KMS-11 (cell line): ENCODE results near the gene ZDHHC22.

Experiments used
- H2AFZ ChIP-seq: fragments of 200-600 bp; sonication (generic); 2 replicates; pipeline ENCODE4 v1.6.1; 2016; ENCODE audit warnings: antibody characterized with exemption, mixed run types, low read depth
- H3K27ac ChIP-seq: fragments of 200-600 bp; sonication (generic); 2 replicates; pipeline ENCODE4 v1.6.1; 2016; ENCODE audit warnings: mild to moderate bottlenecking, mixed run types
- H3K27me3 ChIP-seq: fragments of 200-600 bp; sonication (generic); 2 replicates; pipeline ENCODE4 v1.6.1; 2017; ENCODE audit warnings: mild to moderate bottlenecking, low read depth, mixed run types, moderate library complexity; ENCODE audit not compliant: insufficient read depth
- H3K36me3 ChIP-seq: fragments of 200-600 bp; sonication (generic); 2 replicates; pipeline ENCODE4 v1.6.1; 2017; ENCODE audit warnings: mild to moderate bottlenecking, mixed run types; ENCODE audit not compliant: insufficient read depth
- H3K4me1 ChIP-seq: fragments of 200-600 bp; sonication (generic); 2 replicates; pipeline ENCODE4 v1.6.1; 2016; ENCODE audit warnings: mild to moderate bottlenecking, low read depth, mixed run types; ENCODE audit not compliant: poor library complexity, severe bottlenecking
- H3K4me2 ChIP-seq: fragments of 200-600 bp; sonication (generic); 2 replicates; pipeline ENCODE4 v1.7.0; 2016; ENCODE audit warnings: mild to moderate bottlenecking, mixed run types
- H3K4me3 ChIP-seq: fragments of 200-600 bp; sonication (generic); IDR thresholded peaks from 2 replicates; pipeline ENCODE4 v1.6.1; 2017; ENCODE audit warnings: low read depth, low read length, mixed read lengths; ENCODE audit not compliant: insufficient read depth
- H3K79me2 ChIP-seq: fragments of 200-600 bp; sonication (generic); 2 replicates; pipeline ENCODE4 v1.6.1; 2016; ENCODE audit warnings: low read depth, mixed run types; ENCODE audit not compliant: insufficient read depth
- H3K9ac ChIP-seq: fragments of 200-600 bp; sonication (generic); 2 replicates; pipeline ENCODE4 v1.6.1; 2016; ENCODE audit warnings: mild to moderate bottlenecking, mixed run types
- H4K20me1 ChIP-seq: fragments of 200-600 bp; sonication (generic); 2 replicates; pipeline ENCODE4 v1.6.1; 2016; ENCODE audit warnings: mild to moderate bottlenecking, mixed run types; ENCODE audit not compliant: insufficient read depth
- CTCF ChIP-seq: fragments of 200-600 bp; sonication (generic); conservative IDR thresholded peaks from 2 replicates; pipeline ENCODE4 v1.6.1; 2017; ENCODE audit warnings: low read depth, mild to moderate bottlenecking, antibody characterized with exemption, low read length, moderate library complexity, mixed read lengths

The ZDHHC22 gene, protein sequence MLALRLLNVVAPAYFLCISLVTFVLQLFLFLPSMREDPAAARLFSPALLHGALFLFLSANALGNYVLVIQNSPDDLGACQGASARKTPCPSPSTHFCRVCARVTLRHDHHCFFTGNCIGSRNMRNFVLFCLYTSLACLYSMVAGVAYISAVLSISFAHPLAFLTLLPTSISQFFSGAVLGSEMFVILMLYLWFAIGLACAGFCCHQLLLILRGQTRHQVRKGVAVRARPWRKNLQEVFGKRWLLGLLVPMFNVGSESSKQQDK

GRCh38 chr14:77141214-77142004 is at the start of gene ZDHHC22:
Gene ZDHHC22 (minus strand): TSS chr14:77141791. CDS start chr14:77139738, 2,053 bp downstream.
- H4K20me1 ChIP-seq = no peaks in the 10 kb centered on the region
- H3K9ac ChIP-seq = no peak within 1 kb of the TSS
- H3K4me1 ChIP-seq = no peaks in the 10 kb centered on the region
- TF ChIP-seq CTCF = no peak
- H2AFZ ChIP-seq = no peak within 1 kb of the TSS
- H3K27me3 ChIP-seq = no peaks in the 10 kb centered on the region; the same call in 1 of the 2 replicates
- H3K36me3 ChIP-seq = no peaks in the 10 kb centered on the region
- no peak within 1 kb of the TSS for H3K4me3 ChIP-seq
- no peak within 1 kb of the TSS for H3K4me2 ChIP-seq
- no peaks in the 10 kb centered on the region for H3K79me2 ChIP-seq
- H3K27ac ChIP-seq = no peak within 1 kb of the TSS

- H3K27me3 ChIP-seq = no peaks in the 10 kb centered on the region
- H2AFZ ChIP-seq = no peak overlapping the region
- H3K4me1 ChIP-seq = no peaks in the 10 kb centered on the region
Measured at GRCh38 chr14:77190977-77191376, 49.4 kb upstream of the ZDHHC22 start.

DNA sequence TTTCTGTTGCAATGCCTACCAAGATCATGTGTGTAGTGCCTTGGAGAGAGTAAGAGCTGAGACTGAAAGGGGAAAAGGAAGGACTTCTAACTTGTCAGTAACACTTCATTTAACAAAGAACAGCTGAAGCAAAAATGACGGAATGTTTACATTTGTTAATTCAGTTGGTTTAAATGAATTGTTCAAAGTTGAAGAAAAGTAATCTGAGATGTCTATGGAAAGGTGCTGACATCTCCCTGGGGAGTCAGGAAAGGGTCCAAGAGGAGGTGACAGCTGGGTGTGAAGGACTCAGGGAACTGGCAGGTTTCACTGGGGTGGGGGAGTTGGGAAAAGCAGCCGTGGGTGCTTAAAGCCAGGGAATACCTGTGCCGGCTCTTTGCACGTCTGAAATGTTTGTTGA is 47.9 kb upstream of the ZDHHC22 start:
- H3K79me2 ChIP-seq = no peaks in the 10 kb centered on the region
- H3K4me3 ChIP-seq = no peak overlapping the region
- no peaks in the 10 kb centered on the region for H3K4me1 ChIP-seq
- no peak for TF ChIP-seq CTCF
- H2AFZ ChIP-seq = no peak overlapping the region
- no peak overlapping the region for H3K27ac ChIP-seq
- H3K4me2 ChIP-seq = no peak overlapping the region
- H3K27me3 ChIP-seq = no peaks in the 10 kb centered on the region
- no peaks in the 10 kb centered on the region for H3K36me3 ChIP-seq
- H3K9ac ChIP-seq = no peak overlapping the region
- no peaks in the 10 kb centered on the region for H4K20me1 ChIP-seq

More at GRCh38 chr14:77190977-77191376, 49.4 kb upstream of the ZDHHC22 start:
- no peak for TF ChIP-seq CTCF
- Histone ChIP-seq H3K4me3 (no peak overlapping the region), H3K9ac (no peak overlapping the region), H3K79me2 (no peaks in the 10 kb centered on the region), H3K27ac (no peak overlapping the region), H3K36me3 (no peaks in the 10 kb centered on the region), H3K4me2 (no peak overlapping the region), H4K20me1 (no peaks in the 10 kb centered on the region)

GRCh38 chr14:77187649-77188012 is 46.0 kb upstream of the ZDHHC22 start:
- Histone ChIP-seq H2AFZ (no peak overlapping the region), H3K36me3 (no peaks in the 10 kb centered on the region), H3K27ac (no peak overlapping the region), H3K9ac (no peak overlapping the region), H3K4me3 (no peak overlapping the region), H3K79me2 (no peaks in the 10 kb centered on the region), H3K4me1 (no peaks in the 10 kb centered on the region), H4K20me1 (no peaks in the 10 kb centered on the region), H3K4me2 (no peak overlapping the region), H3K27me3 (no peaks in the 10 kb centered on the region)
- no peak for TF ChIP-seq CTCF
